Suppressor macrophage treated with lipopolysaccharide for 1 hour (primary cell): Measurements from ENCODE around the gene SP4.
A peak's percentile ranks its signal among the peaks of the same experiment; 100 is the strongest.

Source experiments
- DNase-seq, 3 donors: peaks; one replicate each; pipeline ENCODE4 v3.0.0-alpha.2; 2020 to 2022

SP4 gene

DNA sequence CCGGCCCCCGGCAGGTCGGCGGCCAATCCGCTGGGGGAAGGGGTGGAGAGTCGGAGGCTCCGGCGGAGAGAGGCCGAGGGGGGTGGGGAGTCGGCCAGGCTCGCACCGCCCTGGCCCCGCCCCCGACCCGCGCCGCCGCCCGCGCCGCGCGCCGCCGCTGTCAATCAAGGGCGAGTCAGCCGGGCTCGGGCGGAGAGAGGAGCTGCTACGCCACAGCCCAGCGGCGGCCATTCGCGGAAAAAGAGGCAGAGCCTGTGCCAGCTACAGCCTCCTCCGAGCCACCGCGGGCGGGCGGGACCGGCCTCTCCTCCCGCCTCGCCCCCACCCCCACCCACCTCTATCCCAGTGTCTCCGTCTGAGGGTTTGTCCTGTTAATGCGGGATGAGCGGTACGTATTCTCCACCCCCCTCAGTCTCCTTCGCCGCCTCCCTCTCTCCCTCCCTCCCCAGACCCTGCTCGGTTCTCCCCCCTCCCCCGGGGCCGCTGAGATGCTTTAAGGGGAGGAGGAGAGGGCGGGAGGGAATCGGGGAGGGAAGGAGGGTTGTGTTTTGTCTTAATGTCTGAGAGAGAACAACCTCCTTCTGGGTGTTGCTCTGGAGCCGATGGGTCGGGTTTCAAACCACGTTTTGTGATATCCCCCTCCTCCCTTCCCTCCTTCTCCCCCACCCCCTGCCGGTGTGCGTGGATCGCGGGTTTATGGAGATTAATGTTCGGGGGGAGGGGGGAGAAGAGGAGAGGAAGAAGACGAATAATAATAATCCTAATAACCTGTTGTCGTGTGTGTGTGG, at the start of gene SP4:
SP4 (plus strand) TSS at position 213 of the 788 bp plus-strand sequence; CDS start at position 382, 169 bp downstream.
- peak; percentile 96 to 99 (median 98) for DNase-seq

DNA sequence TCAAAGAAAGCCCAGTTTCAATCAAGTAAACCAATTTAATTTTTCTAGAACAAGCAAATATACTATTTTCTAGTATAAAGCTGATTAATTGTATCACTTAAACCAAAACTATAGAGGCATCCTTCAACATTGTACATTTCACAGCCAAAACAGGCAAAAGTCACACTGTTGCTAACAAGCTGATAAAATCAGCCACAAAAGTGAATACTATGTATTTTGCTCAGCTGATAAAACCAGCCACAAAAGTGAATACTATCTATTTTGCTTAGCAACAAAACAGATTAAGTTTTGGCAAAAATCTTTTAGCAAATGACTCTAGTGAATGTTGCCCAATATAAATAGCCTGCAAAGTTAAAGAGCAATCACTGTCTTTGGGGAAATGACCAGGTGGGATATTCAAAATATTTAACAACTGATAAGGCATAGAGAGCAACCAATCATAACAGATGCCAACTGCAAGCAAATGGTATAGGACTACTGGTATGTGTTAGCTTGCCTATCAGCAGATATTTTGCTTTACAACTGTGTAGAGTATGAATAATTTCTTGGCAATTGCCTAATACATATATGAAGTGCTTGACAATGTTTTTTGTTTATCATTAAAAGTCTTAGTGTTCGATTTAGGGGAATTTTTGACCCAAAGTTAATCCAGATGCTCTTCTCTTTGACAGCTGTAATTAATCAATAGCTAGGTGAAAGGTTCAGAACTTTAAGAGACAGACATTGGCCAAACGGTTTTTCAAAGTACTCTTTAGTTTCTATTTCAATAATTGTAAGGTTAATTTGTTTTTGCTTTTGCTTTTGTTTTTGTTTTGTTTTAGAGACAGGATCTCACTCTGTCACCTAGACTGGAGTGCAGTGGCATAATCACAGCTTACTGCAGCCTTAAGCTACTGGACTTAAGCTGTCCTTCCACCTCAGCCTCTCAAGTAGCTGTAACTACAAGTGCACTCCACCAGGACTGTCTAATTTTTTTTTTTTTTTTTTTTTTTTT, 44.4 kb upstream of the SP4 start:
- DNase-seq = no peak

DNA sequence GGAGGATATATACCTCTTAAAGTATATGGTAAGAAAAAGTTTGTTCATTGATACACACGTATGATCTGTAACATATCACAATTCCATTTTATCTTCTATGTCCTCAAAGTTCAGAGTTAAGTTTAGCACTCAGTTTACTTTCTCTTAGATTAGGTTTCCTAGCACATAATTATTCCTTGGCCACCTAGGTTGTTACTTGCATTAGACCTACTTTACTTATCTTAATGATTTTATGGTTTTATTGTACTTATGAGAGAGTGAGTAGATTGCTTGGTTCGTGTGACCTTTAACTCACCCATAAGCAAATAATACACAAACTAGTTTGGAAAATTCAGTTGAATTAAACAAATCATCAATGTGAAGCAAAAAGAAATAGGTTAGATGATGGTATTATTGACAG, 33.9 kb upstream of the SP4 start:
- DNase-seq = no peak

DNA sequence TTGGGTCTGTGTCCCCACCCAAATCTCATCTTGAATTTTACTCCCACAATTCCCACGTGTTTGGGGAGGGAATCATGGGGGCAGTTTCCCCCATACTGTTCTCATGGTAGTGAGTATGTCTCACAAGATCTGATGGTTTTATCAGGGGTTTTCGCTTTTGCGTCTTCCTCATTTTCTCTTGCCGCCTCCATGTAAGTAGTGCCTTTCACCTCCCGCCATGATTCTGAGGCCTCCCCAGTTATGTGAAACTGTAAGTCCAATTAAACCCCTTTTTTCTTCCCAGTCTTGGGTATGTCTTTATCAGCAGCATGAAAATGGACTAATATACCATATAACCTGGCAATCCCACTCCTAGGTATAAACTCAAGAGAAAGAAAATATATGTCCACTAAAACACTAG, 25.9 kb upstream of the SP4 start:
- no peak for DNase-seq

DNA sequence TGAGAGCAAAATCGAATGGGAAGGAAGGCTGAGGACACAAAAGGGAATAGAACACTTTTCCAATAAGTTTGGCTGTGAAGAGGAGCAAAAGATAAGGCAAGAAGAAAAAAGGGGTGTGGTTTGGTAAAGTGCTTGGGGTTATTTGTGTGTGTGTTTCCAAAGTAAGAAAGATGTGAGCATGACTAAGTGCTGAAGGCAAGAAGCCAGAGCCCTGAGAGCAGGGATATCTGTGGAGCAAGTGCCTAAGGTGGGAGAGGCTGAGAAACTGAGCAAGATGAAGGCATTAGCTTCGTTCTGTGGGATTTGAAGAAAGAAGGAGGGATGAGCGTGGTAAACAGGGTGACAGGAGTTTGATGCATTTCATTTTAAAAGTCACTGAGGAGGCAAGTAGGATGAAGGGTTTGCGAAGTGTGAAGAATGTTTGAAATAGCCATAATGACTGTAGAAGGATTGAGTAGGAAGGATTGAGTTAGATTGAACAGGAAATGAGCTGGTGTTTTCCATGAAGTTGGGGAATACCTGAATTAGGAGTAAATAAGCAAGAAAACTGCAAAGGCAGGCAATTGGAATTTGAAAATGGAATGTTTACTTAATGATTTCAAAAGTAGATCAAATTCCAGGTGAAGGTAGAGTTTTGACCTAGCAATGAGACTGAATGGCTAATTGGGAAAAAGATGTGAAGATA, 19.9 kb upstream of the SP4 start:
- DNase-seq = no peak

DNA sequence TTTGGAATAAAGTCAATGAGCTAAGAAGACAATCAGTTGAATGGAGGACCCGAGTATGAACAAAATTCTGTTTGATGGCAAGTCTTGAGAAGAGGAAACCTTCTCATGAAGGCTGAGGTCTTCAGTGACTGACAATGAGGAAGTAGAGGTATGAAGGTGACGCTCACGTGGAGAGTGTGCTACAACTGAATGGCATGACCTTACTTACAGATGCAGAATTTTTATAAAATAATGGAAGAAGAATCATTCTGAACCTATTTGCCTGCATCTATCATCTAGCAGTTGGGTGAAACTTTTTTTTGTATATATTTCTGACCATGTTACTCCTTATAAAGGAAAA, 19.4 kb upstream of the SP4 start:
- DNase-seq = no peak

DNA sequence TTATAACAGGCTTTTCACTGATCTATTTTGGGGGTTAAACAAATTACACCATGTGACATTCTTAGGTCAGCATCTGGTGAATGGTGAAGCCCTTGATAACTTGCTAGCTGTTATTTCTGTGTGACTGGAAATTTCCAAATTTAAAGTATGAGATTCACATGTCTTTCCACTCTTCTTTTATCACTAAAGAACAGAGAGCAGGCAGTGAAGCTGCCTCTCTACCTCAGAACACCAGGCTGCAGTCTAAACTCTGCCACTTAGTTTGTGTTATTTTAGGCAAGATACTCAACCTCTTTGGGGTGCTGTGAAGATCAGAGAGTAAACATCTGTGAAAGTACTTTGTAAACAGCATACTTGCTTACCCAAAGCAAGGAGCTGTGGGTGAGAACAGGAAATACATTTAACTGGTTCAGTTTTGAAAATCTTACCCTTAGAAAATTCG, 15.5 kb upstream of the SP4 start:
- no peak for DNase-seq

DNA sequence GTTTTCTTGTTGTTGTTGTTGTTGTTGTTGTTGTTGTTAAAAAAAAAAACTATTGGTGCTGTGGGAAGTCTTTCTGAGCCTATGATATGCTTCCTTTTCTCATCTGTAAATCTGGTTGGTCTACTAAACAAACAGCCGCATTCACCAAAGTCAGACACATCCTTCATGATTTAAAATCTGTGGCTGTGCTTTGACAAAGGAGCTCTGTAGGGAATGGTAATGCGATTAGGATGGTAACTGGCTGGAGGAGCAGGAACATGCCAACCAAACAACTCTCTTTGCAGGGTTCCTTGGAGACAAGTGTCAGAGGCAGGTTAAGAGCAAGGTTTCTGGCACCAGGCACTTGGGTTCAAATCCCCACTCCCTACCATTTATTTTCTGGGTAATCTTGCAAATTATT, 14.9 kb upstream of the SP4 start:
- no peak for DNase-seq

DNA sequence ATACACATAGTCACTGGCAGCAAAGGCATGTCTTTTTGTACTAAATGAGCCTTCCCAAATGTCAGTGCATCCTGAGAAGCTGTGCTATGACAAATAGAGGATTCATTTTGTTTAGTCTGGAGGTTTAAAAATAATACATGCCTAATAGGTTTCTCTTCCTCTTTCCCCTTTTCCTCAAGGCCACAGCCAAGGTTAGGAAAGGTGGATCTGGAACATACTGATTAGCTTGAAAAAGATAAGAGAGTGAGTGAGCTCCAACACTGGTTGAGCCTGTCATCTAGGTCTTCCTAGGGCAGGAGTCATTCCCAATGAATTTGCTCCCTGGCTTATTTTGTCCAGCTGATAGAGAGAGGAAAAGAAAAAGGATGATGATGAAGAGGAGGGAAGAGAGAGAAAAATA, 14.4 kb upstream of the SP4 start:
- no peak for DNase-seq

DNA sequence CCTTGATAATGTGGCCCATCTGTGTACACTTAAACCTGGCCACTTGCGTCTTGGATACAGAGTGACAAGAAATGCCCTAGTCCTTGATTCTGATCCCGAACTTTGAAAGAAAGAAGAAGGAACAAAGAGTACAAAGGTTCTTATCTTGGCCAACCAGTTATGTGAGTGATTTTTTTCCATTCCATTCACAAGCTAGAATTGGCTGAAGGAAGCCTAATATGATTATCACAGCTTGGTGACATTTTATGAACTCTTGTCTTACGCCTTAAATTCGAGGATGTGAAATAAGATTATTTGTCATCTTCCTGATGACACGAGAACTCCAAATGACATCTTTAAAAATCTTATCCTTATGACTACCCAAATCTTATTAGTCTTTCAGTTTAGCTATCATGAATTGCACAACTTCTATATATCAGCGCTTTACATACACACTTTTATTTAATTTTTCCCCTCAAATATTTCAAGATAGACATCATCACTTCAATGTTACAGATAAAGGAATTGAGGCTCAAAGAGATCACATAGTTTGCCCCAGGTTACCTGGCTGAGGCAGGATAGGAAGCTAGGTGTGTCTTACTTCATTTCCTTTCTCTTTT, 13.0 kb upstream of the SP4 start:
- no peak for DNase-seq

DNA sequence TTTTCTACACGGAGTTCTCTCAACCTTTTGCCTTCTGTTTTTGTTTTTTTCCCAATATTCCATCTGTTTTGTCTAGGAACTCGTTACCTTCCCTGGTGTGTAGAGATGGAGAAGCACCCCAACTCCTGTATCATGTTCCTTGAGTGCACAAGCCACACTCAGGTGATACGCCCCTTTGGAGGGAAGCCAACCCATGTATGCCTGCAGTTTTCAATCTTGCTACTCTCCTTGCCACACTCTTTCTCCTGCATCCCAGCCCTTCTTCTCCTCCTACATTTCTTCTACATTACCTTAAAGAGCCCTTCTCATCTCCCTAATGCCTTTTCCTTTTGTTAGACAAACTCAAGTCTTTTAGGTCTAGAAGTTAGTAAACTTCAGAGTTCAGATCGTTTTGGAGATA, 10.2 kb upstream of the SP4 start:
- no peak for DNase-seq

DNA sequence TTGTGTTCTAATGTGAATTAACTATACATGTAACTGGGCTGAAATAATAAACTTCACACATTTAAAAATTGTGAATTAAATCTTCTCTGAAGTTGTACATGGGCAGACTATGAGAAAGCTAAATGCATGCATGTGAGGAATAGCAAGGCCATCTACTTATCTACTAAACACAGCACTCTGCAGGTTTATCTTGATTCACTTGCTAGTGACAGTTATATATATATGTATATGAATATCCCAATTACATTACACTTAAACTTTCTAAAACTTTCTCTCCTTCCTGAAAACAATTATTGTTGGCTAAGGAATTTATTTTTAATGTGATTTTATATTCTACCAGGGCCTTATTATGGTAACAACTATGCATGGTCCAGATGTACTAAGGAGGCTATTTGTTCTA, 5.1 kb upstream of the SP4 start:
- no peak for DNase-seq

DNA sequence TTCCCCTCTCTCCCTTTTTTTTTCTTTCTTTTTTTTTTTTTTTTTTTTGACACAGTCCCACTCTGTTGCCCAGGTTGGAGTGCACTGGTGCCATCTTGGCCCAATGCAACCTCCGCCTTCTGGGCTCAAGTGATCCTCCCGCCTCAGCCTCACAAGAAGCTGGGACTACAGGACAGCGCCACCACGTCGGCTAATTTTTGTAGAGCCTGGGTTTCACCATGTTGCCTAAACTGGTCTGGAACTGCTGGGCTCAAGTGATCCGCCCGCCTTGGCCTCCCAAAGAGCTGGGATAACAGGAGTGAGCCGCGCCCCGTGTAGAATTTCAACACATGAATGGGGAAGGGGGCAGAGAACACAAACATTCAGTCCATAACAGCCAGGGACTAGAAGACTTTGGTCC, 2.6 kb upstream of the SP4 start:
- peak in 1 of 3 donors; percentile 10 for DNase-seq

DNA sequence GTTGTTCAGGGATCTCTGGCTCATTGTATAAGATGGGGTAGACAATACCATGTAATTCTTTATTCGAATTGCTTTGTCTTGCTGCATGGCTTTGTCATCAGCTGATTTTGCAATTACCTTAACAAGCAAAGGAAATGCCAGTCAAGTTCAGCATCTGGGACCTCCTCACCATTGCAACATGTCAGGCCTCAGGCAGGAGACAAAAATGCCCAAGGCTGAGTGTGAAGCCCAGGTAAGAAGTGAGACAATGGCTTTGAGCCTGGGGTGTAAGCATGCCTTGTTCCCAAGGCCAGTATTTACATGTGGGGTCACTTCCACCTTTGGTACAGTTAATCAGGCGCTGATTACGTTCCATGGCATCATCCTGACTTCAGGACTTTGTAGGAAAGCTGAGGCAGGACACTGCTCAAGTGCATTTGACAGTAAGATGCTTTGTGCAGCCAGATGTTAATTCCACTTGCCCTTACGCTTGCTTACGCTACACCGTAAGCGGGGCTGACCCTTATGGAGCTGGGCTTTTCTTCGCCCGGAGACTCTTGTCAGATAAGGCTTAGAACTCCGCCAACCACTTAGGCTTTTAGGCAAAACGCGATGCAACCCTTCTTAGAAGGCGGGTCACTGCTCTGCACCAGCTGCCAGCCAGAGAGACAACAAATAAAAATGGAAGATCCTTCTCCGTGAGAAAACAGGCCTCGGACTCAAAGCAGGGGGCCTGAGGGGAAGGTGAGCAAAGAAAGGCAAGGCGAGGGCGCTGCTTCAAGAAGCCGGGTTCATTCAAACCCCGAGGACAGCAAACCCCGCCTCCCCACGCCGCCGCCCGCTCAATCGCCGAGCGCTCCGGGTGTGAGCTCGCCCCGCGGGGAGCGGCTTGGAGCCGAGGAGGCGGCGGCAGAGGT, 1.3 kb upstream of the SP4 start:
- DNase-seq = peak; percentile 16 to 42 (median 34)

DNA sequence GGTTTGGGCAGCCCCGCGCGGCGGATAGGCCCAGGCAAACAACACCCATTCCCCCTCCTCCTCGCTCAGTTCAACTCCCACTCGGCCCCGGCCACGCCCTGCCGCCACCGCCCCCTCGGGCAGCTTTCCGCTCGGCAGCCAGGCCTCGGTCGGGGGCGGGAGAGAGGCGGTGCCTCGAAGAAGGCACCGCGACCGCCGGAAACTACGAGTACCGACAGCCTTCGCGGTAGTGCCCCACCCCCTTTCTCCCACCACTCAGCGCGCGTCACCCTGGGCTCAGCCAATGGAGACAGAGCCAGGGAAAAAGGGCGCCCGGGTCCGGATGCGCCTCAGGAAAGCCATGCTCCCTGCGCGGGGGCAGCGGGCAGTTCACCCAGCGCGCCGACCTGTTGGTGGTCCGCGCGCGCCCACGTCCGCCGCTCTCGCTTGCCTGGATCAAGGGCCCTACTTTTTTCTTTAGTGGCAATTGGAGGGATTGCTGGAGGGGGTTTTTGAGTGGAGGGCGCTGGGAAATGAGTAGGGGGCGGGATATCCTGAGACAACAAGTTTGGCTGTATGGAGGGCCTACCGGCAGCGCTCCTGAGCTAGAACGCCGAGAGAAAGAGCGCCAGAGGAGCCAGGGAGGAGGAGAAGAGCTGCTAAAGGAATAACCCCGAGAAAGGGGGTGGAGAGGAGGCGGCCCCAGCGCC, 557 bp upstream of the SP4 start:
- peak; percentile 99 for DNase-seq

DNA sequence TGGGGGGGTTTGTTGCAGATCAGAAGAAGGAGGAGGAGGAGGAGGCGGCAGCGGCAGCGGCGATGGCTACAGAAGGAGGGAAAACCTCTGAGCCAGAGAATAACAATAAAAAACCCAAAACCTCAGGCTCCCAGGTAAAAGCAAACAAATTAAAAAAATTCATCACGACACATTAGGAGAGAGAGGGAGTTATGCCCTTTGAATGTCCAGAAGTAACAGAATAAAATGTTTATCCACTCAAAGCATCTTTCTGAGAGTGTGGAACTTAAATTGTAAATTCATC, 717 bp downstream of the SP4 start:
- DNase-seq = no peak

DNA sequence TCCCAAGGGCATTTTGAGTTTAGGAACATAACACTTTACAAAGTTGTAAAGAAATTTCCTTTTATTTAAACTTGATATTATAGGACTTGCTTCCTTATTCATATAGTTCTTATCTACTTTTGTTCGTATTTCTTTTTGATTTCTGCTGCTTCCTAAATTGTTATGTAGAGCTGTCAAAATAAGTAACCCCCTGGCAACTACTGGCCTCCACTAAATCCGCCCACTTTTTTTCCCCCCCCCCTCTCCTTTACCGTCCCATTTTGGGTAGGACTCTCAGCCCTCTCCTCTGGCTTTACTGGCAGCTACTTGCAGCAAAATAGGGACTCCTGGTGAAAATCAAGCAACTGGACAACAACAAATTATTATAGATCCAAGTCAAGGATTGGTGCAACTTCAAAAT, 1.1 kb downstream of the SP4 start:
- DNase-seq = no peak

DNA sequence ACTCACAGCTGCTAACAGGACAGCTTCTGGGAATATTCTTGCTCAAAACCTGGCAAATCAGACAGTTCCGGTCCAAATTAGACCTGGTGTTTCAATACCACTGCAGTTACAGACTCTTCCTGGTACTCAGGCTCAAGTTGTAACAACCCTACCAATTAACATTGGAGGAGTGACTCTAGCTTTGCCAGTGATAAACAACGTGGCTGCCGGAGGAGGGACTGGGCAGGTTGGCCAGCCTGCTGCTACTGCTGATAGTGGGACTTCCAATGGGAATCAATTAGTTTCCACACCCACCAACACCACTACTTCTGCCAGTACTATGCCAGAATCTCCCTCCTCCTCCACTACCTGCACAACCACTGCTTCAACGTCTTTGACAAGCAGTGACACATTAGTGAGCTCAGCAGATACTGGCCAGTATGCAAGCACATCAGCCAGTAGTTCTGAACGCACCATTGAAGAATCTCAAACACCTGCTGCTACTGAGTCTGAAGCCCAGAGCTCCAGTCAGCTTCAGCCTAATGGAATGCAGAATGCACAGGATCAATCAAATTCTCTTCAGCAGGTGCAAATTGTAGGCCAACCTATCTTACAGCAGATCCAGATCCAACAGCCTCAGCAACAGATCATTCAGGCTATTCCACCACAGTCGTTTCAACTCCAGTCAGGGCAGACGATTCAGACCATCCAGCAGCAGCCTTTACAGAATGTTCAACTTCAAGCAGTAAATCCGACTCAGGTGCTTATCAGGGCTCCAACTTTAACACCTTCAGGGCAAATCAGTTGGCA, 2.1 kb downstream of the SP4 start:
- DNase-seq = no peak

DNA sequence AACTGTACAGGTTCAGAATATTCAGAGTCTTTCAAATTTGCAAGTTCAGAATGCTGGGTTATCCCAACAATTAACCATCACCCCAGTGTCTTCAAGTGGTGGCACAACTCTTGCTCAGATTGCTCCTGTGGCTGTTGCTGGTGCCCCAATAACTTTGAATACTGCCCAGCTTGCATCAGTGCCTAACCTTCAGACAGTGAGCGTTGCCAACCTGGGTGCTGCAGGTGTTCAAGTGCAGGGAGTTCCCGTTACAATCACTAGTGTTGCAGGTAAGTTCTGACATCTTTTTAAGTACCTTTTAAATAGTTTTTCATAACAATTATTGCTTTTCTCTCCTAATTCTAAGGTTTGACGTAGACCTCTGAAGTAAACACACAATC, 2.7 kb downstream of the SP4 start:
- DNase-seq = no peak

DNA sequence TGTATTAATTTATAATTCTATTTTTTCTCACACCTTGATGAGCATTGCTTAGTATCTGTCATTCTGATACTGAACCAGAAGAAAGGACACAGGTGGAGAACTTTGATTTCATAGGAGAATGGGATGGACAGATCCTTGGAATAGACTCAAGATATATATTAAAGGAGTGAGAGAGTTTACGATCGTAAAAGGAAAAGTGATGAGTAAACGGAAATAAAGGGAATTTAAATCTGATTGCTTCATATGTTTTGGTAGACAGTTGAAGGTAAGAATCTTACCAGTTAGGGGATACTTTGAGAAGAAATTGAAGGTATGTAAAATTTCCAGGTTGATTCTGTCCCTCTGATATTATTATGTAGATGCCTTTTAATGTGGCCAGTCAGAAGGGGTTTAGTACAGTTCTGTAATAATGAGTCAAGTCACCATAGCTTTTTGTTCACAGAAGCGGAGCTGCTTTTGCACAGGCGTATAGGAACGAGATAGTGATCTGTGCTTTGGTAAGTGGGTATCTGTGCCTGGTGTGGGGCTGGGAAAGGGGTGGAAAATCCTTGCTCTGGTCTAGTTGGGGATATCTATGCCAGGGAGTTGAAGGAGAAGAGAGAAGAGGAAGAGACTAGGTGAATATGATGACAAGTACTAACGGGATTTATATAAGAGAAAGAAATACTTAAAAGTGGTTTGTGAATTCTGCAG, 15.4 kb downstream of the SP4 start:
- DNase-seq = no peak
